Esophagus muscularis mucosa (tissue), 3 donors: ENCODE results near the gene DGKD.

Experiments
- CTCF ChIP-seq, 3 experiments: fragments of 200-600 bp in 2 of 3; fragments of 450-650 bp in 1 of 3; sonication (generic) in 2 of 3; IDR thresholded peaks; one replicate each; pipeline ENCODE4 v1.5.1; 2017 to 2019; ENCODE audit warnings: antibody characterized with exemption in 3 of 3, mild to moderate bottlenecking in 2 of 3, moderate library complexity in 1 of 3
- POLR2A ChIP-seq: fragments of 450-650 bp; IDR thresholded peaks from one replicate; pipeline ENCODE4 v1.6.1; 2017; ENCODE audit warnings: antibody characterized with exemption, moderate library complexity, mild to moderate bottlenecking, low read depth
- POLR2AphosphoS5 ChIP-seq, 2 donors: sonication (generic); formaldehyde crosslinking; IDR thresholded peaks; one replicate each; pipeline ENCODE4 v1.6.1; 2017; ENCODE audit warnings: antibody characterized with exemption in 2 of 2

- TF ChIP-seq CTCF (IDR thresholded peaks at IDR 0.05) (no peak), POLR2AphosphoS5 (IDR thresholded peaks at IDR 0.05) (no peak), POLR2A (no peak)
Observed at GRCh38 chr2:233503481-233503880, 149.2 kb downstream of the DGKD start.
